ENCODE results near the gene CAPN9.

CAPN9 gene

DNA sequence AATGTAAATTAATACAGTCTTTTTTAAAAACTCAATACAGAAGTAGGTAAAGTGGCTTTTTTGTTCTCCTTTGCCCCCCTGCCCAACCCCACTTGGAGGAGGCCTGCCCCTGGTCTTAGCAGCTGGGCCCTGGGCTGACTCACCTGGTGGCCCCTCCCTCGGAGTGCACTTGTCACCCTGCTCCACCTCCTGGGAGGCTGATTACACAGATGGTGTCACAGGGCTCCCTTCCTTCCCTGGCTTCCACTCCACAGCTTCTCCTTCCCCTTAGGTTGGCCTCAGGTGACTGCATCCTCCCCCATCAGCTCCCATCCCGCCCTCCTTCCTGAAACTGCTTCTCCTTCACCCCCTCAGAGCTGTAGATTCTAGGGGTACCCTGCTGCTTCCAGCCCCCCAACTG, 11.7 kb upstream of the CAPN9 start:
- no peak overlapping the region for H3K4me3 ChIP-seq (ENCODE audit: low read depth, low read length)
- TF ChIP-seq, protein P1, sequence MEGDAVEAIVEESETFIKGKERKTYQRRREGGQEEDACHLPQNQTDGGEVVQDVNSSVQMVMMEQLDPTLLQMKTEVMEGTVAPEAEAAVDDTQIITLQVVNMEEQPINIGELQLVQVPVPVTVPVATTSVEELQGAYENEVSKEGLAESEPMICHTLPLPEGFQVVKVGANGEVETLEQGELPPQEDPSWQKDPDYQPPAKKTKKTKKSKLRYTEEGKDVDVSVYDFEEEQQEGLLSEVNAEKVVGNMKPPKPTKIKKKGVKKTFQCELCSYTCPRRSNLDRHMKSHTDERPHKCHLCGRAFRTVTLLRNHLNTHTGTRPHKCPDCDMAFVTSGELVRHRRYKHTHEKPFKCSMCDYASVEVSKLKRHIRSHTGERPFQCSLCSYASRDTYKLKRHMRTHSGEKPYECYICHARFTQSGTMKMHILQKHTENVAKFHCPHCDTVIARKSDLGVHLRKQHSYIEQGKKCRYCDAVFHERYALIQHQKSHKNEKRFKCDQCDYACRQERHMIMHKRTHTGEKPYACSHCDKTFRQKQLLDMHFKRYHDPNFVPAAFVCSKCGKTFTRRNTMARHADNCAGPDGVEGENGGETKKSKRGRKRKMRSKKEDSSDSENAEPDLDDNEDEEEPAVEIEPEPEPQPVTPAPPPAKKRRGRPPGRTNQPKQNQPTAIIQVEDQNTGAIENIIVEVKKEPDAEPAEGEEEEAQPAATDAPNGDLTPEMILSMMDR (IDR thresholded peaks at IDR 0.05; ENCODE audit: insufficient read depth, low read length, missing control alignments), result no peak
- ChIA-PET POLR2A (no interaction called here), CTCF (interaction anchor here (2.1 kb wide), 1 partner anchor 37 kb away, joined by 6 read pairs; no protein-coding TSS in a partner anchor)
- no peak for DNase-seq (ENCODE audit: low read depth, low spot score)

DNA sequence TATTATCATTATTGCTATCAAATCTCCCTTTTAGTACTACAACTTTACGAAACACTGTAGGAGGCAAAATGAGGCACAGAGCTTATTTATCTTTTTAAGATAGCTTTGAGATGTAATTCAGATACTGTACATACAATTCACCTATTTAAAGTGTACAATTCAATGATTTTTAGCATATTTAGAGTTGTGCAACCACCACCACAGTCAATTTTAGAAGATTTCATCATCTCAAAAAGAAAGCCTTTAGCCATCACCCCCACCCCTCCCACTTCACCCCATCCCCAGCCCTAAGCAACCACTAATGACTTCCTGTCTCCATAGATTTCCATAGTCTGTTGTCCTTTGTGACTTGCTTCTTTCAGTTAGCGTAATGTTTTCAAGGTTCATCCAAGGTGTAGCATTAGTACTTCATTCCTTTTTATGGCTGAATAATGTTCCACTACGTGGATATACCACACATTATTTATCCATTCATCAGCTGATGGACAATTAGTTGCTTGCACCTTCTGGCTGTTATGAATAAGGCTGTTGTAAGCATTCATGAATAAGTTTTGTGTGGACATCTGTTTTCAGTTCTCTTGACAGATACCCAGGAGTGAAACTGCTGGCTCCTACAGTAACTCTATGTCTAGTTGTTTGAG, 9.4 kb upstream of the CAPN9 start:
- no peak for DNase-seq (ENCODE audit: low read depth, low spot score)
- H3K4me3 ChIP-seq (ENCODE audit: low read depth, low read length), result no peak overlapping the region
- ChIA-PET POLR2A (no interaction called here), CTCF (no interaction called here)
- TF ChIP-seq, protein P1 (IDR thresholded peaks at IDR 0.05; ENCODE audit: insufficient read depth, low read length, missing control alignments), result no peak

DNA sequence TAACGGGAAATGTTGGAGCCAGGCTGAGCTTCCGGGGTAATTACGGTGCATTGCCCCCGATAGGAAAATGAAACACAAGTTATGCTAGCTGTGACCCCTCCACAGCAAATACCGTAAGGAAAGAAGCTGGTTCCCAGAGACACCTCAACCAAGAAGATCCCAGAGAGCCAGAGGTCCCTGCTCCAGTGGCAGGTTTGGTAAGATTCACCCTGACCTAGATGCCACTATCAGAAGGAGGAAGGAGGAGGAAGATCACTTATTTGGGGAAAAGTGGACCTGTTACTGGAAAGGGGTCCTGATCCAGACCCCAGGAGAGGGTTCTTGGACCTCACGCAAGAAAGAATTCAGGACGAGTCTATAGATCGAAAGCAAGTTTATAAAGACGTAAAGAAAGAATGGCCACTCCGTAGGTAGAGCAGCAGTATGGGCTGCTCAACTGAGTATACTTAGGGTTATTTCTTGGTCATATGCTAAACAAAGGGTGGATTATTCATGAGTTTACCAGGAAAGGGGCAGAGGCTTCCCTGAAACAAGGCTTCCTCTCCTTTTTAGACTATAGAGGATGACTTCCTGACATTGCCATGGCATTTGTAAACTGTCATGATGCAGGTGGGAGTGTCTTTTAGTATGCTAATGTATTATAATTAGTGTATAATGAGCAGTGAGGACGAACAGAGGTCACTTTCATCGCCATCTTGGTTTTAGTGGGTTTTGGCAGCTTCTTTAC, 7.5 kb upstream of the CAPN9 start:
- DNase-seq (ENCODE audit: low read depth, low spot score), result no peak
- POLR2A ChIA-PET, result no interaction called here
- TF ChIP-seq, protein P1 (IDR thresholded peaks at IDR 0.05; ENCODE audit: insufficient read depth, low read length, missing control alignments), result no peak
- CTCF ChIA-PET, result interaction anchor here (1.3 kb wide), 1 partner anchor 33 kb away, joined by 4 read pairs; no protein-coding TSS in a partner anchor
- no peak overlapping the region for H3K4me3 ChIP-seq (ENCODE audit: low read depth, low read length)

DNA sequence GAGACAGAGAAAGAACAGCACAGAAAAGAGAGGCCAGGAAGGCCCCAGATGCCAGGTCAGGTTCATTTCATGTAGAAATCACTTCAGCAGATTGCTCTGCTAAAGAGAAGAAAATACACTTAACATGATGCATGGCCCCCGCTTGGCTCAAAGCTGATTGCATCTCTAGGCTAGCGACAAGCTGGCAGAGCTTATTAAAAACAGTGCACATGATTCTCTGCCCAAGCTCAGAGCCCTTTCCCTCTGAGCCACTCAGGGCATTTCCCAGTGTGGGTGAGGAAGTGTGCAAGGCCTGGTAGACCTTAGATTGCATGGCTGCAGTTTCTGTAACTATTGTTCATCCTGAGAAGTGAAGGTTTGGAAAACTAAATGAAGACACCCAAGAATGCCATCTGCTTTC, 3.3 kb upstream of the CAPN9 start:
- DNase-seq (ENCODE audit: low read depth, low spot score), result no peak
- ChIA-PET CTCF (interaction anchor here (0.7 to 2.2 kb wide), 4 partner anchors 12 to 102 kb away, joined by 3 to 9 read pairs (median 3); partner anchors contain the start of gene COG2), POLR2A (no interaction called here)
- TF ChIP-seq, protein P1 (IDR thresholded peaks at IDR 0.05; ENCODE audit: insufficient read depth, low read length, missing control alignments), result no peak
- H3K4me3 ChIP-seq (ENCODE audit: low read depth, low read length), result no peak overlapping the region

DNA sequence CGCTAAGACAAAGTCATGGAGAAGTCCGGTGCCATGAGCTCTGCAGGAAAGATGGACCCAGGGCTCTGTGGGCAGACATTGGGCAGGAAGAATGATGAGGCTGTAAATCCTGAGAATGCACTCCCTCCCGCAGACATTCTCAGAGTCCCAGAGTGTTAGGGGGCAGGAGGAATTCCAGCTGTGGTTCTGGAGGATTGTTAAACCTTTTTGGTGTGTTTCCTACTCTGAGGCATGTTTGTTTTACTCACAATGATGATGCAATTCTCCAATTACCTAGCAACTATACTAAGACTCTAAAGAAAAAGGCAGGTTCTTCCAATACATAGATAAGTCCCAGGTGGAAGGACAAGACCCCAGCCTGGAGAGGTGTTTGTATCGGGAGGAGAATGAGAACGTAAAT, 2.8 kb upstream of the CAPN9 start:
- TF ChIP-seq, protein P1 (IDR thresholded peaks at IDR 0.05; ENCODE audit: insufficient read depth, low read length, missing control alignments), result no peak
- CTCF ChIA-PET, result interaction anchor here (0.7 to 2.2 kb wide), 4 partner anchors 12 to 102 kb away, joined by 3 to 9 read pairs (median 3); partner anchors contain the start of genes AGT and COG2
- POLR2A ChIA-PET, result no interaction called here

DNA sequence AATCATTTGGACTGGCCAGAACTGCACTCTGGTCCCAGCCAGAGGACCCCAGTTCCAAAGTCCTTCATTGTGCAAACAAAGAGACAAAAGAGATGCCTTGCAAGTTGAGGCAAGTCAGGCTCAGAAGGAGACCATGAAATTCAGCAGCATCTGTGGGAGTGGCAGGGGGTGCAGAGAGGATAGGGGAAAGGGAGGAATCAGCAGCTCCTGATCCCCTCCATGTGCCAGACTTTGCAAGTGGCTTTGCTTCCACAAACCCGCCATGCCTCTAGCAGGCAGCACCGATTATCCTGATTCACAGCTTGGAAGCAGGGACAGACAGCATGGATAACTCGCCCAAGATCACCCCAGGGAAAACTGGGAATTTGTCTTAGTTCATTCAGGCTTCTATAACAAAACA, 2.1 kb upstream of the CAPN9 start:
- ChIA-PET CTCF (interaction anchor here (1.3 to 2.2 kb wide), 2 partner anchors 28 to 31 kb away, joined by 3 to 9 read pairs; partner anchors contain the start of gene AGT), POLR2A (no interaction called here)
- H3K4me3 ChIP-seq (ENCODE audit: low read depth, low read length), result no peak overlapping the region
- no peak for DNase-seq (ENCODE audit: low read depth, low spot score)
- TF ChIP-seq, protein P1 (IDR thresholded peaks at IDR 0.05; ENCODE audit: insufficient read depth, low read length, missing control alignments), result no peak

More for the DNA sequence above, 2.8 kb upstream of the CAPN9 start:
- H3K4me3 ChIP-seq (ENCODE audit: low read depth, low read length), result no peak overlapping the region
- peak; percentile 17 for DNase-seq (ENCODE audit: low read depth, low spot score)

Measured in AG04449 (cell line).